Gastroesophageal sphincter (tissue), 4 donors: ENCODE data around the gene ARID1B. TPM values are rescaled to one million over a fixed set of nuclear protein-coding genes. Genes with fewer than 3 reads are reported as not detected.

Source experiments
- ATAC-seq: fragments of 150-250 bp; one replicate; pipeline ENCODE4 v1.9.1; 2016; ENCODE audit warnings: mild to moderate bottlenecking, moderate library complexity
- H3K27ac ChIP-seq, 4 donors: fragments of 200-600 bp; sonication (generic) in 3 of 4; 1 replicate in 3 of 4; 2 replicates in 1 of 4; pipeline ENCODE4 v1.5.1; 2016 to 2019
- H3K27me3 ChIP-seq: fragments of 200-600 bp; sonication (generic); one replicate; pipeline ENCODE4 v1.5.1; 2019
- H3K36me3 ChIP-seq, 2 donors: fragments of 200-600 bp; sonication (generic); one replicate each; pipeline ENCODE4 v1.5.1; 2019; ENCODE audit warnings: control low read depth in 1 of 2
- H3K4me1 ChIP-seq, 3 donors: fragments of 200-600 bp; sonication (generic); 1 replicate in 2 of 3; 2 replicates in 1 of 3; pipeline ENCODE4 v1.5.1; 2016 to 2019; ENCODE audit warnings: control low read depth in 2 of 3
- H3K4me3 ChIP-seq, 2 donors: fragments of 200-600 bp; sonication (generic); one replicate each; pipeline ENCODE4 v1.5.1; 2019; ENCODE audit warnings: mild to moderate bottlenecking in 1 of 2, moderate library complexity in 1 of 2
- H3K9me3 ChIP-seq, 3 donors: fragments of 200-600 bp; sonication (generic); one replicate each; pipeline ENCODE4 v1.5.1; 2017 to 2019; ENCODE audit warnings: control low read depth in 2 of 3
- CTCF ChIP-seq, 4 experiments: fragments of 200-600 bp in 2 of 4; fragments of 450-650 bp in 2 of 4; sonication (generic) in 1 of 4; IDR thresholded peaks; one replicate each; pipeline ENCODE4 v1.5.1; 2017 to 2019; ENCODE audit warnings: antibody characterized with exemption in 4 of 4, mild to moderate bottlenecking in 2 of 4, moderate library complexity in 2 of 4
- EP300 ChIP-seq: sonication (generic); formaldehyde crosslinking; IDR thresholded peaks from one replicate; pipeline ENCODE4 v1.6.1; 2017; ENCODE audit warnings: antibody characterized with exemption, mild to moderate bottlenecking
- POLR2A ChIP-seq, 2 donors: fragments of 450-650 bp; IDR thresholded peaks; one replicate each; pipeline ENCODE4 v1.6.1; 2017; ENCODE audit warnings: antibody characterized with exemption in 2 of 2, mild to moderate bottlenecking in 2 of 2, moderate library complexity in 1 of 2
- POLR2AphosphoS5 ChIP-seq: sonication (generic); formaldehyde crosslinking; IDR thresholded peaks from one replicate; pipeline ENCODE4 v1.6.1; 2017; ENCODE audit warnings: antibody characterized with exemption
- WGBS, 2 donors: methylation state at CpG; one replicate each; pipeline ENCODE4 v1.1.5; 2018; ENCODE audit warnings: low coverage in 1 of 2; 5-methylcytosine and 5-hydroxymethylcytosine counted together
- total RNA-seq, 4 donors: library from RNA; depleted of rRNA; stranded (reverse); fragments of >200 nt; gene quantifications; one replicate each; pipeline ENCODE4 v1.1.0, GENCODE V29; 2016

ARID1B gene
- total RNA-seq, 4 donors from 2014 or later: 40.0 to 106 (median 79.7) TPM

GRCh38 chr6:157093536-157093935 lies 316.4 kb downstream of the ARID1B start:
- WGBS, 2 donors: 18 to 78% methylated on average over 1 to 3 of the region's 3 CpGs

GRCh38 chr6:157094038-157094437 lies 316.9 kb downstream of the ARID1B start:
- WGBS, 2 donors: 90 to 96% methylated on average over 6 of the region's 6 CpGs
- no peak for ATAC-seq
- Histone ChIP-seq H3K36me3 (peaks cover 0 to 6% of the 10 kb centered on the region in 2 donors), H3K4me3 (no peak overlapping the region), H3K4me1 (peaks cover 3 to 37% (median 6%) of the 10 kb centered on the region in 3 donors), H3K27me3 (no peaks in the 10 kb centered on the region), H3K27ac (no peak overlapping the region), H3K9me3 (no peaks in the 10 kb centered on the region)
- TF ChIP-seq EP300 (no peak), CTCF (IDR thresholded peaks at IDR 0.05) (no peak), POLR2A (IDR thresholded peaks at IDR 0.05) (no peak), POLR2AphosphoS5 (no peak)

More at GRCh38 chr6:157093536-157093935, 316.4 kb downstream of the ARID1B start:
- H3K9me3 ChIP-seq: no peaks in the 10 kb centered on the region
- no peaks in the 10 kb centered on the region for H3K27me3 ChIP-seq
- H3K4me1 ChIP-seq: peaks cover 3 to 38% (median 6%) of the 10 kb centered on the region in 3 donors
- H3K4me3 ChIP-seq: no peak overlapping the region
- no peak for TF ChIP-seq EP300
- H3K27ac ChIP-seq: no peak overlapping the region
- peaks cover 0 to 6% of the 10 kb centered on the region in 2 donors for H3K36me3 ChIP-seq
- no peak for ATAC-seq

GRCh38 chr6:157095084-157095483 lies 317.9 kb downstream of the ARID1B start:
- no peak for ATAC-seq
- no peak overlapping the region for H3K27ac ChIP-seq
- H3K9me3 ChIP-seq: no peaks in the 10 kb centered on the region
- peaks cover 0 to 6% of the 10 kb centered on the region in 2 donors for H3K36me3 ChIP-seq
- H3K4me1 ChIP-seq: peaks cover under 1 to 26% (median 1%) of the 10 kb centered on the region in 3 donors
- H3K27me3 ChIP-seq: no peaks in the 10 kb centered on the region
- 100% methylated on average over 1 of the region's 6 CpGs; no CpG with 5 or more reads in 1 of the 2 donors for WGBS, 2 donors
- TF ChIP-seq CTCF (IDR thresholded peaks at IDR 0.05): no peak
- no peak for TF ChIP-seq POLR2A (IDR thresholded peaks at IDR 0.05)
- no peak for TF ChIP-seq EP300
- TF ChIP-seq POLR2AphosphoS5: no peak
- no peak overlapping the region for H3K4me3 ChIP-seq

- Histone ChIP-seq H3K27ac (no peak overlapping the region), H3K36me3 (peaks cover 0 to 6% of the 10 kb centered on the region in 2 donors), H3K9me3 (no peaks in the 10 kb centered on the region), H3K4me1 (peaks cover 0 to 21% (median 0%) of the 10 kb centered on the region in 3 donors), H3K27me3 (no peaks in the 10 kb centered on the region), H3K4me3 (no peak overlapping the region)
- WGBS, 2 donors: 95 to 96% methylated on average over 5 of the region's 5 CpGs
- ATAC-seq: no peak
- TF ChIP-seq CTCF (IDR thresholded peaks at IDR 0.05): no peak
- TF ChIP-seq POLR2A (IDR thresholded peaks at IDR 0.05): no peak
- no peak for TF ChIP-seq POLR2AphosphoS5
- TF ChIP-seq EP300: no peak
Observed at GRCh38 chr6:157095569-157095968, 318.4 kb downstream of the ARID1B start.

- H3K9me3 ChIP-seq: no peaks in the 10 kb centered on the region
- TF ChIP-seq POLR2A (IDR thresholded peaks at IDR 0.05) (no peak), POLR2AphosphoS5 (no peak), EP300 (no peak), CTCF (IDR thresholded peaks at IDR 0.05) (no peak)
- H3K36me3 ChIP-seq: peaks cover 0 to 6% of the 10 kb centered on the region in 2 donors
- H3K27ac ChIP-seq: no peak overlapping the region
- peaks cover 0 to 19% (median 0%) of the 10 kb centered on the region in 3 donors for H3K4me1 ChIP-seq
- no peaks in the 10 kb centered on the region for H3K27me3 ChIP-seq
- H3K4me3 ChIP-seq: no peak overlapping the region
- WGBS, 2 donors: 87 to 89% methylated on average over 4 to 5 of the region's 6 CpGs
- no peak for ATAC-seq
Observed at GRCh38 chr6:157096105-157096504, 318.9 kb downstream of the ARID1B start.
